ENCODE data around the gene DMWD.
"Not testable (repeated sequence)": the region's sequence is repeated elsewhere in the genome, so short reads cannot be mapped to it uniquely, and the experiment has no call there.

DMWD gene

GRCh38 chr19:45769821-45770191 lies 22.8 kb downstream of the DMWD start:
- peak in 8 of 14 donors; percentile 37 to 86 (median 75) for DNase-seq

GRCh38 chr19:45768984-45769782 lies 23.5 kb downstream of the DMWD start, which contains the start of gene SIX5:
Gene SIX5, minus strand, starts transcription at chr19:45769252. Its CDS starts 408 bp downstream, at chr19:45768844.
- peak; percentile 40 to 95 (median 90) for DNase-seq

GRCh38 chr19:45768655-45768983 lies 24.0 kb downstream of the DMWD start:
- DNase-seq: peak in 1 of 14 donors; percentile 63

- peak in 5 of 14 donors; percentile 11 to 63 (median 44) for DNase-seq
Observed at GRCh38 chr19:45767881-45768654, 24.6 kb downstream of the DMWD start.

GRCh38 chr19:45767410-45767880 lies 25.2 kb downstream of the DMWD start:
- peak in 4 of 14 donors; percentile 9 to 42 (median 23) for DNase-seq

GRCh38 chr19:45766869-45767346 lies 25.7 kb downstream of the DMWD start:
- no peak for DNase-seq

GRCh38 chr19:45766296-45766868 lies 26.3 kb downstream of the DMWD start:
- no peak for DNase-seq

GRCh38 chr19:45765702-45766295 lies 26.8 kb downstream of the DMWD start:
- DNase-seq: no peak

- DNase-seq: no peak
Observed at GRCh38 chr19:45764945-45765701, 27.5 kb downstream of the DMWD start.

GRCh38 chr19:45764475-45764874 lies 28.2 kb downstream of the DMWD start:
- DNase-seq: no peak

GRCh38 chr19:45763691-45764294 lies 28.9 kb downstream of the DMWD start:
- DNase-seq: no peak

GRCh38 chr19:45762870-45763631 lies 29.6 kb downstream of the DMWD start:
- no peak for DNase-seq

- DNase-seq: no peak
Observed at GRCh38 chr19:45761714-45762113, 30.9 kb downstream of the DMWD start.

GRCh38 chr19:45758921-45759320 lies 33.7 kb downstream of the DMWD start:
- DNase-seq: no peak

GRCh38 chr19:45757695-45758094 lies 35.0 kb downstream of the DMWD start:
- no peak for DNase-seq

GRCh38 chr19:45754323-45754722 lies 38.3 kb downstream of the DMWD start:
- no peak for DNase-seq

GRCh38 chr19:45753548-45753947 lies 39.1 kb downstream of the DMWD start:
- no peak for DNase-seq

GRCh38 chr19:45752639-45753038 lies 40.0 kb downstream of the DMWD start:
- DNase-seq: no peak

GRCh38 chr19:45751483-45751882 lies 41.2 kb downstream of the DMWD start:
- not testable (repeated sequence) for DNase-seq

GRCh38 chr19:45747513-45747912 lies 45.1 kb downstream of the DMWD start:
- DNase-seq: no peak

GRCh38 chr19:45746866-45747265 lies 45.8 kb downstream of the DMWD start:
- no peak for DNase-seq

Data from C1 segment of cervical spinal cord (tissue), 14 donors.